ENCODE results near the gene NR2F1-AS1. TPM values are rescaled to one million over a fixed set of nuclear protein-coding genes. Genes with fewer than 3 reads are reported as not detected.
"Not testable (repeated sequence)": the region's sequence is repeated elsewhere in the genome, so short reads cannot be mapped to it uniquely, and the experiment has no call there.

Gene NR2F1-AS1
- total RNA-seq, 2 donors from 2014 or later: not detected

DNA sequence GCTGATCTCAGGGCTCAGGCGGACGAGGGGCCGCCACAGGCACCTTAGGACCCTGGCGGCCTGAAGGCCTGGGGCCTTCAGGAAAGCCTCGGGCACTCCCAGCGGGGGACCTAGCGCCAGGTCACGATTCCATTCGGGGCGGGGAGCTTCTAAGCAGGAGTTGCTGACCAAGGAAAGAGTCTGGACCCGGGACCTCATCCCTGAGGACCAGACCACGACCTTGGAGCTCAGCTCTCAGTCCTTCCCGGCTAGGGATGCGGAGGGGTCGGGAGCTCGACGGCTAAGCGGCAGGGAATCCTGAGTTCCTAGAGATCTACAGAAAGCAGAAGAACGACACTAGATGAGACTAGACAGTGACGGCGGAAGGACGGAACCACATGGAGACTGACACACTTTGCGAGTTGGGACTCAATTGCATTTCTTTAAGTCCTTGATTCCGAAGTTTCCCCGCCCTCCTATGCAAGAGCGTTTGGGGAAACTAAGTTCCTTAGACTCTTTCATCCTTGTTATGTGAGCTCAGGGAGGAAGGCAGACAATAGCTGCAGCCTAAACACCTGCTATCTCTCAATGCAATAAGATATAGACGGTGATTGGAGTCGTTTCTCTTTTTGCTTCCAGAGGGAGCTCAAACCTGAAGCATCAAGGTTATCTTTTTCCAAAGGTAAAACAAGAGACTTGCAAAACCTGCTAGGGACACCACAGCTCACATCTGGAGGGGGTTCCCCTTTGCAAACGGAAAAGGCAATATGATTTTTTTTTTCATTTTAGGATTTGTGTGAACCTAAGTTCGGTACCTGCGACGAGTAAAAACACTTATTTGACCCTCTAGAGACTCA, 9.7 kb downstream of the NR2F1-AS1 start:
- DNase-seq (ENCODE audit: low spot score) (no peak), ATAC-seq (no peak)
- Mint-ChIP-seq H3K9me3 (no peaks in the 10 kb centered on the region), H3K27ac (no peak overlapping the region), H3K4me1 (ENCODE audit: low read depth in 2 of 2) (peaks cover 7 to 13% of the 10 kb centered on the region in 2 donors), H3K36me3 (peaks cover 5% of the 10 kb centered on the region), H3K4me3 (peak overlapping the region; percentile 25), H3K27me3 (peaks cover 53 to 75% of the 10 kb centered on the region in 2 donors)

DNA sequence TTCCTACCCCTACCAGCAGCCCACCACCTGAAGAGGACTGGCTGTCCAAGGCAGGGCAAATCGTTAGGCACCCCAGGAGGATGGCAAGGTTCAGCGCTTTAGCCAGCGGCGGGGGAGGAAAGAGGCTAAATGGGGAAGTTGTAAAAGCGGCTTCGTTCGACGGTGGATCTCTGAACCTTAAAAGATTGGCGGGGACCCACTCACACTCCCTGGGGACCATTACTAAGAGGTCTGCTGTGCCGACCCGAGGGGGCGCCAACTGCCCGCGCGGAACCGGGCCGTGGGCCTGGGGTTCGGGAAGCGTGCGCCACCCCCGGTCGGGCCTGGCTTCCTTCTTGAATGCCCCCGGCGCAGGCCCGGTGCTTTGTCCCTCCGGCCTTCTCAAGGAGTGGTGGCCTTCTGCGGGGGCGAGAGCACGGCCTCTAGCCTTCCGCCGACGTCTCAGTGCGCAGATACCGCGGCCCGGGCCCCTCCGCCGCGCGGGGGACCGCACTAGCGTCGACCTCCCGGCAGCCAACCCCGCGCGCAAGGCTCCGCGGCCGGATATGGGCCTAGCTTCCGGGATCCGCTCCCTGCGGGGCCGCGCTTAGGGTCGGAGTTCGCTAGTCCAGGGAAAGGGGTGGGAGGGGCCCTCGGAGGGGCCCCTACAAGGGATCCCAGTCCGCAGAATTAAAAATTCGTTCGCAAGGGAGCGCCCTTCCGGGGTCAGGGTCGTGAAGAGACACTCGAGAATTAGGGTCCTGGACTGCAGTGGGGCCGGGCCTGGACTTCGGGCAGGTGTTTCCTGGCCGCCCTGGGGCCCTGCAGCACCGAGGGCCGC, 10.5 kb downstream of the NR2F1-AS1 start:
- Mint-ChIP-seq H3K36me3 (peaks cover 5% of the 10 kb centered on the region), H3K27ac (no peak overlapping the region), H3K4me1 (ENCODE audit: low read depth in 2 of 2) (peaks cover 7 to 13% of the 10 kb centered on the region in 2 donors), H3K9me3 (no peaks in the 10 kb centered on the region), H3K4me3 (peak overlapping the region; percentile 49), H3K27me3 (peaks cover 48 to 67% of the 10 kb centered on the region in 2 donors)
- ATAC-seq: peak; percentile 63
- no peak for DNase-seq (ENCODE audit: low spot score)

DNA sequence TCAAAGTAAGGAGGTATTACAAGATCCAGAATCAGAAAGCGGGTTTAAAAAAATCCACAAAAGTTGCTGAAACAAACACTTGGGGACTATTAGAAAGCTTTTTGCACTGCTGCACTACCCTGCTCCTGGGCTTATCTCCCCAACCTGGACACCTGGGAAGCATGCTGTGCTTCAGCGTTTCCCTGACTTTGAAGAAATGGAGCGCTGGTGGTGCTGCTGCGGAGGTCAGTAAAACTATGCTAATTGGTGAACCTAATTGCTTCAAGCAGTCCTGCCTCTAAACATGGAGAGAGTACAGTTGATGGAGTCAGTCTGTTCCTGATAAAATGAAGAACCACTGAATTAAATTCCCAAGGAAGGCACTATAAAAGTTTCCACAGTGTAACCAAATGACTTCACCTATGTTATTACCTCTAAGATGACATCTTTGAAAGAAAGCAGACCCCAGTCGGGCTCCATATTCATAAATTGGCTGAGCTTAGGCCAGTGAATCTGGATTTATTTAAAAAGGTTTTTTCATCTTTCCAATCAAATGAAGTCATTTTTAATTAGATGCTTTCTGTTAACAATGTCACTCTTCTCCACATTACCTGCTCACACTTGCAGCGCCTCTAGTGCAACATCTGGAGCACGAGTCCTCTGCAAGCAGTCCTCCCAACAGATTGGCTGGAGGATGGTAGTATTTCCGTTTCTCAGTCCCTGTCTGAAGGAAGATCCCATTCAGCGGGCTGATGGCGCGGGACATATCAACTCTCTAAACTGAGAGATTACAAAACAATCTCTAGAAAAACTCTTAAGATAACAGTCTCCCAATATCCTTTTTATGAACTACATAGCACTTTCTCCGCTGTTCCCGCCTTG, 11.5 kb downstream of the NR2F1-AS1 start:
- Mint-ChIP-seq H3K4me1 (ENCODE audit: low read depth in 2 of 2) (peaks cover 7 to 13% of the 10 kb centered on the region in 2 donors), H3K9me3 (no peaks in the 10 kb centered on the region), H3K36me3 (peaks cover 5% of the 10 kb centered on the region), H3K27ac (no peak overlapping the region), H3K4me3 (peak overlapping the region; percentile 49), H3K27me3 (peaks cover 41 to 57% of the 10 kb centered on the region in 2 donors)
- DNase-seq (ENCODE audit: low spot score): no peak
- ATAC-seq: no peak

DNA sequence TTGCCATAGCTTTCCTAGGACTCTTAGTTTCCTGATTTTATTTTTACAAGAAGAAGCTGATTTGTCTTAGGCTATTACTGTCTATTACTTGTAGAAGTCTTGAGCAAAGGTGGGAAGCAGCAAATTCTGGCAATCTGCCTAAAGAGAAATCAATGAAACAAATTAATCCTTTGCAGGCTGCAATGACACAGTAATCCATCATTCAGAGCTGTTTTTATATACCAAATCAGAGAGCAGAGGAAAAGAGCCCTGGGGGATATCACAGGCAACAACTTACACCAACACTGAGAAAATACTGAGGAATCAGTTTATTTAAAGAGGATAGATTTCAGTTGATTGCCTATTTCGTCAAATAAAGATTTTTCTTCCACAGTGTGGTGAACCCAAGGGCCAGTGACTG, 13.6 kb downstream of the NR2F1-AS1 start:
- Mint-ChIP-seq H3K4me3 (no peak overlapping the region), H3K27me3 (peaks cover 30 to 41% of the 10 kb centered on the region in 2 donors), H3K4me1 (ENCODE audit: low read depth in 2 of 2) (peaks cover 7 to 13% of the 10 kb centered on the region in 2 donors), H3K9me3 (no peaks in the 10 kb centered on the region), H3K27ac (no peak overlapping the region), H3K36me3 (peaks cover 5% of the 10 kb centered on the region)
- no peak for DNase-seq (ENCODE audit: low spot score)
- no peak for ATAC-seq

DNA sequence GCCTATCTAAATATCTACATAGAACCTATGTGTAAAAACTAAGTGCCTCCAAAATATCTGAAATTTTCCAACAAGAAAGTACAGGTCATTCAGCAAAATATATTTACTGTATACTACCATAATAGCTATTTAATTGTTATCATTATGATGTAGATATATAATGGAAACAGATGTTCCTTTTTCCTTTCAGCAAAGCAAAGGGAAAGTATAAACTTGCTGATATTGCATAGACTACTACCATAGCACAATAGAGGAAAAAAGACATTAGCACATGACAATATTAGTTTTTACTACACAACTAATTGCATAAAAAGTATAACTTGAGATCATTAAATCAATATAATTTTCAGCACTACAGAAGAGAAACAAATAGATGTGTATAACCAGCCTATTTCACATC, 14.9 kb downstream of the NR2F1-AS1 start:
- Mint-ChIP-seq H3K9me3 (no peaks in the 10 kb centered on the region), H3K27me3 (peaks cover 21 to 31% of the 10 kb centered on the region in 2 donors), H3K4me1 (ENCODE audit: low read depth in 2 of 2) (peaks cover 4 to 5% of the 10 kb centered on the region in 2 donors), H3K4me3 (no peak overlapping the region), H3K27ac (no peak overlapping the region), H3K36me3 (peaks cover 5% of the 10 kb centered on the region)
- ATAC-seq (no peak), DNase-seq (ENCODE audit: low spot score) (no peak)

DNA sequence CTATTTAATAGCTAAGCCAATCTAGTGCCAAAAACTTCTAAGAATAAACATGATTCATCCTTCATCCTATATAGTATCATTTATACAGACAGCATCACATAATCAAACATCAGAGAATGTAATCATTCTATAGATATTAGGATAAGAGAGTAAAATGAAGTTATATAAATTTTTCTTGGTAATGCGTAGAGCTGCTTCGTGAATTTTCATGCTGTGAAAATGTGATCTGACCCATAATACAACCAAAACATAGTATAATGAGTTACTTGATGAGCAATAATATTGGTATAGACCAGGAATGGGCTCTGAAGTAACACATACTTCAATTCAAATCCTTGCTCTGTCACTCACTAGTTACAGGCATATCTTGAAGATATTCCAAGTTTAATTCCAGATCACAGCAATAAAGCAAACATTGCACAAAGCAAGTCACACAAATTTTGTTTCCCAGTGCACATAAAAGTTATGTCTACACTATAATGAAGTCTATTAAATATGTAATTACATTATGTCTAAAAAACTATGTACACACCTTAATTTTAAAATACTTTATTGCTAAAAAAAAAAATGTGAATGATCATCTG, 23.9 kb downstream of the NR2F1-AS1 start:
- Mint-ChIP-seq H3K4me3 (no peak overlapping the region), H3K4me1 (ENCODE audit: low read depth in 2 of 2) (no peaks in the 10 kb centered on the region), H3K36me3 (no peaks in the 10 kb centered on the region), H3K27ac (no peak overlapping the region), H3K27me3 (peaks cover 14 to 17% of the 10 kb centered on the region in 2 donors), H3K9me3 (no peaks in the 10 kb centered on the region)
- ATAC-seq: no peak
- no peak for DNase-seq (ENCODE audit: low spot score)

DNA sequence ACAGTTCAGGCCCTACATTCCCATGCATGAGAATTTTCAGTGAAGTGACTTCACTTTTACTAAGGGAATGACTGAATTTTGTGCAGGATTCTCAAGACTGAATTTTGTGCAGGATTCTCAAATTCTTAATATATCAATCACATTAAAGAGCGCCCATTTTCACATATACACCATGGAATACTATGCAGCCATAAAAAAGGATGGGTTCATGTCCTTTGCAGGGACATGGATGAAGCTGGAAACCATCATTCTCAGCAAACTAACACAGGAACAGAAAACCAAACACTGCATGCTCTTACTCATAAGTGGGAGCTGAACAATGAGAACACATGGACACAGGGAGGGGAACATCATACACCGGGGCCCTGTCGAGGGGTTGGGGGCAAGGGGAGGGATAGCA, 31.4 kb downstream of the NR2F1-AS1 start:
- peaks cover 10 to 15% of the 10 kb centered on the region in 2 donors for H3K27me3 Mint-ChIP-seq
- DNase-seq (ENCODE audit: low spot score); ATAC-seq; H3K9me3 Mint-ChIP-seq; H3K4me3 Mint-ChIP-seq; H3K27ac Mint-ChIP-seq; H3K4me1 Mint-ChIP-seq (ENCODE audit: low read depth in 2 of 2); H3K36me3 Mint-ChIP-seq: not testable (repeated sequence)

DNA sequence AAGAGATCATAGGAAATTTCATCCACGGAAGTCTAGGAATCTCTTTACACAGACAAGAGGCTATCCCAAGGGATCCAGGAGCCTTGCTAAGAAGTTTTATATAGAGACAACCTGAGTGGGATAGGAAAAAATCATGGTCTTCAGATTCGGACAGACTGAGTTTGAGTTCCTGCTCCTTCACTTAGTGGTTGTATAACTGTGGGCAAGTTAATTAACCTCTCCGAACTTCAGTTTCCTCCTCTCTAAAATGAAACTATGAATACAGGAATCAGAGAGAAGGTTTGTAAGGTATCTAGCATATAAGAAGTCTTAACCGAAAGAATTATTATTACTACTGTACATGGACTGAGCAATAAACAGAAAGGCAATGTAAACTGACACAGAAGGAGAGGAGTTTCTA, 35.1 kb downstream of the NR2F1-AS1 start:
- Mint-ChIP-seq H3K27me3 (peaks cover 10 to 36% of the 10 kb centered on the region in 2 donors), H3K27ac (no peak overlapping the region), H3K4me1 (ENCODE audit: low read depth in 2 of 2) (no peaks in the 10 kb centered on the region), H3K4me3 (no peak overlapping the region), H3K9me3 (no peaks in the 10 kb centered on the region), H3K36me3 (no peaks in the 10 kb centered on the region)
- ATAC-seq: no peak
- DNase-seq (ENCODE audit: low spot score): no peak

DNA sequence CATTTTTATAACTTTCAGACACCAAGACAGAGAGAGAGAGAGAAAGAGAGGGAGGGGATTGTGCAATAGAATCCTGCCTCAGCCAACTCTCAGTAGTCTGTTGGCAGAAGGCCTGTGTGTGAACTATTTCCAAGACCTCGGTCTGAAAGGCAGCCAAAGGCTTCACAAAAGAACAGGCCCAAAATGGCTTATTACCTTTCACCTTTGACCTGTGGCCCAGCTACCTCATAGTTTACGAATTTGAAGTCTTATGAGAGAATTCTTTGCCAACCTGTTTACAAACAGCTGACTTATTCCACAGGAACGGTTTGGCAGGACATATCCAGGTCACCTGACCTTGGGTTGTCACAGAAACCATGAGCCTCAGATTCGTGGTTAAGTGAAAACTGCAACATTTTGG, 48.6 kb downstream of the NR2F1-AS1 start:
- no peak for ATAC-seq
- H3K4me3 Mint-ChIP-seq: no peak overlapping the region
- peaks cover 0 to 16% of the 10 kb centered on the region in 2 donors for H3K27me3 Mint-ChIP-seq

DNA sequence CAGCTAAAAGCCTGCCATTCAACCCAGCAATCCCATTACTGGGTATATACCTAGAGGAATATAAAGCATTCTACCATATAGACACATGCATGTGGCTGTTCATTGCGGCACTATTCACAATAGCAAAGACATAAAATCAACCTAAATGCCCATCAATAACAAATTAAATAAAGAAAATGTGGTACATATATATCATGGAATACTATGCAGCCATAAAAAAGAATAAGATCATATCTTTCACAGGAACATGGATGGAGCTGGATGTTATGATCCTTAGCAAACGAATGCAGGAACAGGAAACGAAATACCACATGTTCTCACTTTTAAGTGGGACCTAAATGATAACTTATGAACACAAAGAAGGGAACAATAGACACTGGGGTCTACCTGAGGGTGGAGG, 59.2 kb downstream of the NR2F1-AS1 start:
- DNase-seq (ENCODE audit: low spot score); H3K27ac Mint-ChIP-seq; H3K4me3 Mint-ChIP-seq; ATAC-seq; H3K4me1 Mint-ChIP-seq (ENCODE audit: low read depth in 2 of 2); H3K27me3 Mint-ChIP-seq: not testable (repeated sequence)
- H3K9me3 Mint-ChIP-seq: peaks cover 32% of the 10 kb centered on the region
- H3K36me3 Mint-ChIP-seq: peaks cover 16% of the 10 kb centered on the region

More for the DNA sequence above, 48.6 kb downstream of the NR2F1-AS1 start:
- DNase-seq (ENCODE audit: low spot score): no peak
- Mint-ChIP-seq H3K27ac (no peak overlapping the region), H3K4me1 (ENCODE audit: low read depth in 2 of 2) (no peaks in the 10 kb centered on the region), H3K9me3 (peaks cover 6% of the 10 kb centered on the region), H3K36me3 (no peaks in the 10 kb centered on the region)

DNA sequence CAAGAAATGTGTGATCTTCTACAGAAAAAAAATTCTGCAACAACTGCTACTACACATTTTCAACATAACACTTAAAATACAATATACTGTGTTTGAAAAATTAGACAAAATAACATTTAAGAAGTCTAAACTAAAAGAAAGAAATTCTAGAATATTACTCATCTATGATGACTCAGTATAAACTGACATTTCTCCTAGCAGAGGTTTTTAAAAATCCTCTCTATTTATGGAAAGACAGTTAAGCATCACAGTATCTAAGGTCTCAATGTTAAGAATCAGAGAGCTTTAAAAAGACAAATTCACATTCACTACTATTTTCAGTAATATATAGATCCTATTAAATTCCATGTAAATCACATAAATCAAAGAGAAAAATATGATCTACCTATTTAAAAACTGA, 61.3 kb downstream of the NR2F1-AS1 start:
- DNase-seq (ENCODE audit: low spot score) (no peak), ATAC-seq (no peak)
- H3K27me3 Mint-ChIP-seq: peaks cover 0 to 5% of the 10 kb centered on the region in 2 donors

DNA sequence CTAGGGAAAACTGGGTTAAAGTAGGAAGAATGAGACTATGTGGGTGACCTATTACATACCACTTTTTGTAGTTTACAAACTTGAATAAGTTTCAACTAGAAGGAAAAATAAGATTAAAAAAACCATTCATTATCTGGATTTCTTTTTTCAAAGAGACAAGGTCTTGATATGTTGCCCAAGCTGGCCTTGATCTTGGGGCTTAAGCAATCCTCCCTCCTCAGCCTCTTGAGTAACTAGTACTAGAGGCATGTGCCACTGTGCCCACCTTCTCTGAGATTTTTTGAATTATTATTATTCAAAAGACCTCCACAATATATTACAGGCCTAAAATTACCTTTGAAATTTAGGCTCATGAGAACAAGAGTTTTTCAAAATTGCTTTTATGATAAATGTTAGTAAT, 63.2 kb downstream of the NR2F1-AS1 start:
- H3K9me3 Mint-ChIP-seq: peaks cover 4% of the 10 kb centered on the region
- no peak for DNase-seq (ENCODE audit: low spot score)
- H3K27ac Mint-ChIP-seq: no peak overlapping the region
- no peaks in the 10 kb centered on the region for H3K4me1 Mint-ChIP-seq (ENCODE audit: low read depth in 2 of 2)
- no peak overlapping the region for H3K4me3 Mint-ChIP-seq
- no peaks in the 10 kb centered on the region for H3K27me3 Mint-ChIP-seq
- no peak for ATAC-seq
- no peaks in the 10 kb centered on the region for H3K36me3 Mint-ChIP-seq

More for the DNA sequence above, 61.3 kb downstream of the NR2F1-AS1 start:
- Mint-ChIP-seq H3K9me3 (peaks cover 11% of the 10 kb centered on the region), H3K4me3 (no peak overlapping the region), H3K4me1 (ENCODE audit: low read depth in 2 of 2) (no peaks in the 10 kb centered on the region), H3K36me3 (peaks cover 8% of the 10 kb centered on the region), H3K27ac (no peak overlapping the region)

DNA sequence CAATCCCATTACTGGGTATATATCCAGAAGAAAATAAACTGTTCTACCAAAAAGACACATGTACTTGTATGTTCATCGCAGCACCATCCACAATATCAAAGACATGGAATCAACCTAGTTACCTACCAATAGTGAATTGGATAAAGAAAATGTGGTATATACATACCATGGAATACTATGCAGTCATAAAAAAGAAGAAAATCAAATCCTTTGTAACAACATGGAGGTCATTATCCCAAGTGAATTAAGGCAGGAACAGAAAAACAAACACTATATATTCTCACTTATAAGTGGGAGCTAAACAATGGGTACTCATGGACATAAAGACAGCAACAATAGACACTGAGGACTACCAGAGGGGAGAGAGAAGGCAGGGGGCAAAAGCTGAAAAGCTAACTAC, 67.7 kb downstream of the NR2F1-AS1 start:
- H3K36me3 Mint-ChIP-seq: no peaks in the 10 kb centered on the region
- ATAC-seq (no peak), DNase-seq (ENCODE audit: low spot score) (no peak)
- no peak overlapping the region for H3K27ac Mint-ChIP-seq
- H3K9me3 Mint-ChIP-seq: no peaks in the 10 kb centered on the region
- no peaks in the 10 kb centered on the region for H3K27me3 Mint-ChIP-seq
- H3K4me1 Mint-ChIP-seq (ENCODE audit: low read depth in 2 of 2): no peaks in the 10 kb centered on the region
- no peak overlapping the region for H3K4me3 Mint-ChIP-seq
